H1 (cell line): ENCODE measurements around the gene SLC30A10. TPM values are rescaled to one million over a fixed set of nuclear protein-coding genes. Genes with fewer than 3 reads are reported as not detected.

ENCODE experiments used
- CTCF ChIA-PET: fragments of 300-600 bp; sonication (Branson Sonifier 250); formaldehyde crosslinking; loops from one replicate; lab custom pipeline; 2021; ENCODE audit not compliant: partially characterized antibody; lab: Charles Lee
- POLR2A ChIA-PET: fragments of 300-600 bp; sonication (Branson Sonifier 250); formaldehyde crosslinking; loops from one replicate; lab custom pipeline; 2021; ENCODE audit warnings: inconsistent platforms; ENCODE audit not compliant: partially characterized antibody; lab: Charles Lee
- DNase-seq, 2 experiments: peaks; one replicate each; pipeline versions ENCODE4 v3.0.0 to v3.0.0-alpha.2; 2010 to 2022; ENCODE audit warnings: low spot score in 2 of 2, low read depth in 1 of 2, mixed read lengths in 1 of 2
- FAIRE-seq: peaks from 2 replicates; lab custom pipeline; 2011; peaks lifted over from hg19 to GRCh38; lab: Jason Lieb, UNC
- H2AFZ ChIP-seq: 2 replicates; pipeline ENCODE4 v1.8.1; 2012; ENCODE audit warnings: low read length, inconsistent platforms
- H2AK5ac ChIP-seq: 2 replicates; pipeline ENCODE4 v1.6.1; 2013; ENCODE audit warnings: low read depth, low read length
- H2BK120ac ChIP-seq: replicated peaks from 2 replicates; pipeline ENCODE3; 2013; ENCODE audit warnings: low read depth, low read length, inconsistent platforms
- H2BK12ac ChIP-seq: 2 replicates; pipeline ENCODE4 v1.6.1; 2013; ENCODE audit warnings: low read depth, low read length
- H2BK15ac ChIP-seq: 2 replicates; pipeline ENCODE4 v1.6.1; 2013; ENCODE audit warnings: low read length
- H2BK20ac ChIP-seq: 2 replicates; pipeline ENCODE4 v1.6.1; 2013; ENCODE audit warnings: low read length
- H2BK5ac ChIP-seq: 2 replicates; pipeline ENCODE4 v1.6.1; 2013; ENCODE audit warnings: low read depth, low read length
- H3K14ac ChIP-seq: 2 replicates; pipeline ENCODE4 v1.6.1; 2013; ENCODE audit warnings: inconsistent platforms; ENCODE audit not compliant: insufficient read length
- H3K18ac ChIP-seq: 2 replicates; pipeline ENCODE4 v1.6.1; 2013; ENCODE audit warnings: low read length; ENCODE audit errors: extremely low read depth
- H3K23ac ChIP-seq: 2 replicates; pipeline ENCODE4 v1.6.1; 2013; ENCODE audit warnings: inconsistent platforms; ENCODE audit not compliant: insufficient read length
- H3K23me2 ChIP-seq: 2 replicates; pipeline ENCODE4 v1.6.1; 2013; ENCODE audit warnings: low read depth, low read length
- H3K27ac ChIP-seq: 2 replicates; pipeline ENCODE4 v1.6.1; 2011; ENCODE audit warnings: low read depth, low read length, inconsistent platforms
- H3K27me3 ChIP-seq, 4 experiments: replicated peaks in 1 of 4; 1 replicate in 1 of 4; 2 replicates in 3 of 4; pipeline versions ENCODE4 v1.6.1 to v1.8.1; 2011 to 2013; ENCODE audit warnings: low read length in 3 of 4, mild to moderate bottlenecking in 3 of 4, inconsistent platforms in 2 of 4, mixed read lengths in 2 of 4, moderate library complexity in 1 of 4; ENCODE audit not compliant: control insufficient read depth in 3 of 4, insufficient read depth in 3 of 4; ENCODE audit errors: extremely low read depth in 1 of 4
- H3K36me3 ChIP-seq, 4 experiments: 2 replicates each; pipeline versions ENCODE4 v1.6.1 to v1.8.1; 2011 to 2013; ENCODE audit warnings: mild to moderate bottlenecking in 4 of 4, low read length in 3 of 4, moderate library complexity in 2 of 4, control low read depth in 1 of 4, inconsistent platforms in 1 of 4; ENCODE audit not compliant: insufficient read depth in 4 of 4, control insufficient read depth in 2 of 4
- H3K4ac ChIP-seq: replicated peaks from 2 replicates; pipeline ENCODE3; 2013; ENCODE audit warnings: low read length, low read depth, mixed read lengths, inconsistent platforms; ENCODE audit not compliant: insufficient read length
- H3K4me1 ChIP-seq, 4 experiments: replicated peaks in 1 of 4; 1 replicate in 1 of 4; 2 replicates in 3 of 4; pipeline versions ENCODE4 v1.6.1 to v1.8.1; 2011 to 2013; ENCODE audit warnings: low read length in 3 of 4, inconsistent platforms in 2 of 4, mixed read lengths in 1 of 4; ENCODE audit not compliant: insufficient read depth in 4 of 4, control insufficient read depth in 3 of 4
- H3K4me2 ChIP-seq, 2 experiments: 2 replicates each; pipeline versions ENCODE4 v1.6.1 to v1.8.1; 2011 to 2013; ENCODE audit warnings: low read depth in 2 of 2, low read length in 2 of 2, control low read depth in 1 of 2, inconsistent platforms in 1 of 2, mild to moderate bottlenecking in 1 of 2; ENCODE audit not compliant: insufficient read depth in 1 of 2
- H3K4me3 ChIP-seq, 4 experiments: fragments of 200-600, 300-600 bp in 1 of 4; sonication (generic), shearing (Covaris generic), sonication (Bioruptor Twin) in 1 of 4; 2 replicates each; pipeline versions ENCODE4 v1.5.1 to v1.8.1; 2011 to 2016; ENCODE audit warnings: low read length in 4 of 4, low read depth in 3 of 4, control low read depth in 2 of 4, inconsistent platforms in 2 of 4, mild to moderate bottlenecking in 2 of 4, mixed read lengths in 1 of 4, moderate library complexity in 1 of 4; ENCODE audit not compliant: insufficient read depth in 2 of 4; ENCODE audit errors: extremely low read depth in 1 of 4
- H3K56ac ChIP-seq: replicated peaks from 2 replicates; pipeline ENCODE3; 2013; ENCODE audit warnings: low read depth, mild to moderate bottlenecking, mixed read lengths, low read length, inconsistent platforms; ENCODE audit not compliant: insufficient read length
- H3K79me1 ChIP-seq: 2 replicates; pipeline ENCODE4 v1.6.1; 2013; ENCODE audit warnings: low read depth, low read length, control low read depth
- H3K79me2 ChIP-seq, 2 experiments: 2 replicates each; pipeline versions ENCODE4 v1.6.1 to v1.8.1; 2012 to 2013; ENCODE audit warnings: low read length in 2 of 2, mild to moderate bottlenecking in 2 of 2, inconsistent platforms in 1 of 2; ENCODE audit not compliant: insufficient read depth in 2 of 2, control insufficient read depth in 1 of 2
- H3K9ac ChIP-seq, 4 experiments: replicated peaks in 1 of 4; 1 replicate in 1 of 4; 2 replicates in 3 of 4; pipeline versions ENCODE4 v1.6.1 to v1.8.1; 2011 to 2013; ENCODE audit warnings: low read depth in 3 of 4, low read length in 3 of 4, control low read depth in 2 of 4, mild to moderate bottlenecking in 2 of 4, moderate library complexity in 2 of 4, inconsistent platforms in 1 of 4; ENCODE audit errors: extremely low read depth in 1 of 4
- H3K9me3 ChIP-seq, 2 experiments: 2 replicates each; pipeline versions ENCODE4 v1.6.1 to v1.8.1; 2012 to 2013; ENCODE audit warnings: mild to moderate bottlenecking in 2 of 2, moderate library complexity in 2 of 2, control low read depth in 1 of 2, inconsistent platforms in 1 of 2, low read depth in 1 of 2, low read length in 1 of 2, mixed read lengths in 1 of 2; ENCODE audit not compliant: insufficient read depth in 2 of 2
- H4K20me1 ChIP-seq, 2 experiments: replicated peaks in 1 of 2; 2 replicates each; pipeline versions ENCODE3 to v1.8.1; 2011 to 2013; ENCODE audit warnings: inconsistent platforms in 2 of 2, low read length in 2 of 2, mild to moderate bottlenecking in 1 of 2; ENCODE audit not compliant: insufficient read depth in 2 of 2, control insufficient read depth in 1 of 2
- H4K5ac ChIP-seq: 2 replicates; pipeline ENCODE4 v1.6.1; 2013; ENCODE audit warnings: low read length, low read depth, mixed read lengths, inconsistent platforms; ENCODE audit not compliant: insufficient read length
- H4K8ac ChIP-seq: 2 replicates; pipeline ENCODE4 v1.8.0; 2013; ENCODE audit warnings: mild to moderate bottlenecking, moderate library complexity, low read length, inconsistent platforms; ENCODE audit not compliant: insufficient read depth; ENCODE audit errors: extremely low read depth
- H4K91ac ChIP-seq: replicated peaks from 2 replicates; pipeline ENCODE3; 2013; ENCODE audit warnings: low read length, mixed read lengths, inconsistent platforms; ENCODE audit not compliant: insufficient read length
- ASH2L ChIP-seq: fragments of 200-600, 300-600 bp; sonication (generic); IDR thresholded peaks from one replicate; pipeline ENCODE4 v1.7.1; 2017; ENCODE audit warnings: low read length
- CTCF ChIP-seq, 3 experiments: IDR thresholded peaks; 1 replicate in 2 of 3; 2 replicates in 1 of 3; pipeline versions ENCODE4 v1.5.1 to v1.6.1; 2011; ENCODE audit warnings: low read length in 3 of 3, mild to moderate bottlenecking in 3 of 3, inconsistent platforms in 2 of 3, low read depth in 1 of 3, moderate library complexity in 1 of 3; ENCODE audit not compliant: insufficient read depth in 1 of 3; ENCODE audit errors: control extremely low read depth in 1 of 3
- GABPA ChIP-seq: IDR thresholded peaks from 2 replicates; pipeline ENCODE4 v1.6.1; 2011; ENCODE audit warnings: mild to moderate bottlenecking, low read length, moderate library complexity, borderline replicate concordance; ENCODE audit not compliant: insufficient read depth
- JUN ChIP-seq: IDR thresholded peaks from 2 replicates; pipeline ENCODE4 v1.6.1; 2011; ENCODE audit warnings: low read depth, mild to moderate bottlenecking, improper control_type of control experiment, low read length
- MAFK ChIP-seq: IDR thresholded peaks from 2 replicates; pipeline ENCODE4 v1.6.1; 2012; ENCODE audit warnings: low read depth, mild to moderate bottlenecking, improper control_type of control experiment, low read length
- RNF2 ChIP-seq: fragments of 200-900, 300-1000 bp; sonication (generic); IDR thresholded peaks from 2 replicates; pipeline ENCODE4 v1.7.1; 2016; ENCODE audit warnings: borderline replicate concordance, low read depth, mild to moderate bottlenecking, antibody characterized with exemption, low read length; ENCODE audit not compliant: poor library complexity, severe bottlenecking; ENCODE audit errors: missing control alignments
- SP2 ChIP-seq: IDR thresholded peaks from 2 replicates; pipeline ENCODE4 v1.6.1; 2012; ENCODE audit warnings: mild to moderate bottlenecking, low read length, inconsistent platforms
- YY1 ChIP-seq: IDR thresholded peaks from 2 replicates; pipeline ENCODE4 v1.6.1; 2011; ENCODE audit warnings: low read depth, mild to moderate bottlenecking, low read length
- WGBS, 2 experiments: shearing (Covaris generic) in 1 of 2; methylation state at CpG; one replicate each; pipeline versions ENCODE4 v1.1.6 to v1.1.7; 2013 to 2015; ENCODE audit warnings: low lambda C conversion rate in 2 of 2, mixed read lengths in 2 of 2, inconsistent platforms in 1 of 2, low coverage in 1 of 2, missing lambda C conversion rate in 1 of 2; ENCODE audit not compliant: insufficient replicate concordance in 2 of 2, insufficient coverage in 1 of 2, insufficient read length in 1 of 2; ENCODE audit errors: extremely low coverage in 1 of 2, missing lambda C conversion rate in 1 of 2; 5-methylcytosine and 5-hydroxymethylcytosine counted together
- polyA plus RNA-seq, 7 experiments: library from polyadenylated mRNA; depleted of rRNA in 3 of 7; stranded (reverse) in 5 of 7; unstranded in 2 of 7; fragments of >200 nt in 5 of 7; fragments of 200-250 nt in 2 of 7; gene quantifications; 1 replicate in 5 of 7; 2 replicates in 1 of 7; 4 replicates in 1 of 7; pipeline versions ENCODE4 v1.2.1 to v1.2.3, GENCODE V29; 2011 to 2013; ENCODE audit warnings: missing spikeins in 2 of 7, mixed read lengths in 2 of 7
- total RNA-seq: library from RNA; stranded (reverse); fragmentation: NEBNext Ultra II Directional; extraction: Animal tissue kit (Norgen Biotek cat#: 25700); gene quantifications from 2 replicates; pipeline ENCODE4 v1.2.1, GENCODE V29; 2021

Gene SLC30A10
- total and polyA plus RNA-seq, 2 of the 8 experiments (the other 6 are each of a cell fraction or from before 2014, with no cell fraction given): 0.23 to 0.61 TPM

DNA sequence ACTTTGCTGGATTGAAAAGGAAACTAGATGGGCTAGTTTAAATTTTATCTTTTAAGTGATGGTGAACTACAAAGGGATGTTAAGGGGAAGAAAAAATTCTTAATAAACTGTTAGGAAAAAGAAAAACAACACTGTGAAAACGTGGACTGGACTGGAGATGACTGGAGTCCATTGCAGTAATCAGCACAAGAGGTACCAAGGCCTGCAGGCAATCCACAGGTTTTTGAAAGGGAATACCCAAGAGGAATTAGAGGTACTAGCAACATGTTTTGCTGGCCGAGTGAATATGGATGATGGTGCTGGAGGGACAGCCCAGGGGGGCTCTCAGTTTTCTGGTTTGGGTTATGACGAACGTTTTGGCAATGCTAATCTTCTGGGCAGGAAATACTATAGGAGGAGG, 39.0 kb upstream of the SLC30A10 start:
- no peak overlapping the region for H3K56ac ChIP-seq
- no peaks in the 10 kb centered on the region for H3K79me2 ChIP-seq
- no peak overlapping the region for H4K91ac ChIP-seq
- H2BK20ac ChIP-seq: no peak overlapping the region
- no peaks in the 10 kb centered on the region; a peak in 1 of 7 replicates for H3K27me3 ChIP-seq
- H3K23me2 ChIP-seq: no peaks in the 10 kb centered on the region
- H3K27ac ChIP-seq: no peak overlapping the region
- no peaks in the 10 kb centered on the region for H4K20me1 ChIP-seq
- DNase-seq (no peak), FAIRE-seq (no peak)
- no peak overlapping the region for H2BK120ac ChIP-seq
- H3K18ac ChIP-seq: no peak overlapping the region
- H2AK5ac ChIP-seq: no peak overlapping the region
- no peaks in the 10 kb centered on the region for H3K79me1 ChIP-seq
- ChIA-PET POLR2A (no interaction called here), CTCF (interaction anchor here (2.9 kb wide), 1 partner anchor 11 kb away, joined by 9 read pairs; no protein-coding TSS in a partner anchor)
- WGBS, 2 experiments: 88% methylated on average over 4 of the region's 4 CpGs; no CpG with 5 or more reads in 1 of the 2 experiments
- no peak overlapping the region for H2BK15ac ChIP-seq
- no peak for TF ChIP-seq ASH2L
- no peak for TF ChIP-seq CTCF (IDR thresholded peaks at IDR 0.05; ENCODE audit: control extremely low read depth in 1 of 3, insufficient read depth in 1 of 3, low read depth in 1 of 3, low read length in 3 of 3)
- no peak for TF ChIP-seq YY1
- no peak for TF ChIP-seq RNF2
- TF ChIP-seq MAFK: no peak
- TF ChIP-seq JUN: no peak
- no peak for TF ChIP-seq SP2
- no peak for TF ChIP-seq GABPA
- no peak overlapping the region for H3K4me2 ChIP-seq
- H2BK5ac ChIP-seq: no peak overlapping the region
- peaks cover 0 to 16% (median 5%) of the 10 kb centered on the region in 4 experiments; a peak in 3 of 8 replicates for H3K36me3 ChIP-seq
- H3K4me1 ChIP-seq: no peaks in the 10 kb centered on the region
- no peak overlapping the region for H4K5ac ChIP-seq
- no peak overlapping the region for H4K8ac ChIP-seq
- H3K14ac ChIP-seq: no peak overlapping the region
- no peak overlapping the region for H3K9ac ChIP-seq
- H3K9me3 ChIP-seq: no peaks in the 10 kb centered on the region
- H3K4ac ChIP-seq: no peak overlapping the region
- H2BK12ac ChIP-seq: no peak overlapping the region
- H3K23ac ChIP-seq: no peak overlapping the region
- no peak overlapping the region for H3K4me3 ChIP-seq
- H2AFZ ChIP-seq: no peak overlapping the region
